NCI-H345 treated with DMSO at 0.1 percent for 48 hours (cell line): ENCODE measurements around the gene BTBD6.
"Not testable (repeated sequence)": the region's sequence is repeated elsewhere in the genome, so short reads cannot be mapped to it uniquely, and the experiment has no call there.

ENCODE experiments used
- DNase-seq: peaks from one replicate; lab custom pipeline; 2025; ENCODE audit not compliant: unreplicated experiment; lab: John Stamatoyannopoulos, UW

The BTBD6 gene

DNA sequence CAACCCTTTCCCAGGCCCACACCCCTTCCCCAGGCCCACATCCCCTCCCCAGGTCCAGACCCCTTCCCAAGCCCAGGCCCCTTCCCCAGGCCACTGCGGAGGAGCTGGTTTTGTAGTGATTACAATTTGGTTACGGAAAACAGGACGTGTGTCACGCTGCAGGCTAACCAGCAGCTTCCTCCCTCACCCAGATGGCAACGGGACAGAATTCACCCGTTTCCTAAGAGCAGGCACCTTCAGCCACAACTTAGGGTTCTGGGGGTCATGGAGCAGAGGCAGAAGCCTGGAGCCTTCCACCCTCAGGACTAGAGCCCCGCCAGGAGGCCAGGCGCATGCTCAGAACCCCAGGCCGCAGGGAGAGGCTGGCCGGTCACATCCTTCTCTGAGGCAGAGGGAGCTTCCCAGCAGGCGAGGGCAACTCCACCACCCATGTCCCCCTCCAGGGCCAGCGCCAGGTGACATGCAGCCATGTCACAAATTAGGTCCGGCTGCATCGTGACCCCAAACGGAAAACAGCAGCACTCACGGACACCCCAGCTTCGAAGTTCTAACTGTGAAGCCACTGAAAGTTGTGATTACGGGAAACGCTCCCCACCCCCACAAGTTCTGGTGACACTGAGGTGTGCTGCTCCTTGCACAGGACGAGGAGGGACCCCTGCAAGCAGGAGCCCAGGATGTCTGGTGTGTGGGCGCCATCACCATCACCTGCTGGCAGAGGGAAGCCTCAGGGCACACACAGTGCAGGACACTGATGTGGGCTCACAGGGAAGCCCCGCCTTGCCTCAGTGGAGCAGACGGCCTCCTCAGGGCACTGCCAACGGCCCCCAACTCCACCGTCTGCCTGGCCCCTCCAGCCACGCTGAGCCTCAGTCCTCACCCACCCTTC lies 44.7 kb downstream of the BTBD6 start:
- no peak for DNase-seq

DNA sequence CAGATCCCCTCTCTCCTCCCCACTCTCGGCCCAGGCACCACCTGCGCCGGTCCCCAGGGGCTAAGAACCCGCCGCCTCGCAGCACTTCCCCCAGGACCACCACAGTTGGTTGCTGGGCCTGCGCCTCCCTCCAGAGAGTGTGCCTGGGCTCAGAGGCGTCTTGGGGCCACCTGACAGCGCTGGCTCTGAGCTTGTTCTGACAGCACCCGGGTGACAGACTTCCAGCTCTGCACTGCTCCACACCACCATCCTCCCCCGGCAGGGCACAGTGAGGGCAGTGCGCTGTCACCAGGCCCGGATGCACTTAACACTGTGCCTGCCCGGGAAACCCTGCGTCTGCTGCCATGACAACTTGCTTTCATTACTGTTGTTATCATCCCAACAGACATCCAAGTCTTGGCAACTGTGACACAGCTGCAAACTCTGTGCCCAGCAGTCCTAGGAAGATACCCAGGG lies 45.8 kb downstream of the BTBD6 start:
- DNase-seq, result no peak

DNA sequence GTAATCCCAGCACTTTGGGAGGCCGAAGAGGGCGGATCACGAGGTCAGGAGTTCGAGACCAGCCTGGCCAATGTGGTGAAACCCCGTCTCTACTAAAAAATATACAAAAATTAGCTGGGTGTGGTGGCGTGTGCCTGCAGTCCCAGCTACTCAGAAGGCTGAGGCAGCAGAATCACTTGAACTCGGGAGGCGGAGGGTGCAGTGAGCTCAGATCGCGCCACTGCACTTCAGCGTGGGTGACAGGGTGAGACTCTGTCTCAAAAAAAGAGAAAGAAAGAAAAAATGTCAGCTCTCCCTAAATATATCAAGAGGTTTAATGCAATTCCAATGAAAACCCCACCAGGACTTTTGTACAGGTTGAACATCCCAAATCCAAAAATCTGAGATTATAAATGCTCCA lies 49.0 kb downstream of the BTBD6 start:
- DNase-seq, result not testable (repeated sequence)

DNA sequence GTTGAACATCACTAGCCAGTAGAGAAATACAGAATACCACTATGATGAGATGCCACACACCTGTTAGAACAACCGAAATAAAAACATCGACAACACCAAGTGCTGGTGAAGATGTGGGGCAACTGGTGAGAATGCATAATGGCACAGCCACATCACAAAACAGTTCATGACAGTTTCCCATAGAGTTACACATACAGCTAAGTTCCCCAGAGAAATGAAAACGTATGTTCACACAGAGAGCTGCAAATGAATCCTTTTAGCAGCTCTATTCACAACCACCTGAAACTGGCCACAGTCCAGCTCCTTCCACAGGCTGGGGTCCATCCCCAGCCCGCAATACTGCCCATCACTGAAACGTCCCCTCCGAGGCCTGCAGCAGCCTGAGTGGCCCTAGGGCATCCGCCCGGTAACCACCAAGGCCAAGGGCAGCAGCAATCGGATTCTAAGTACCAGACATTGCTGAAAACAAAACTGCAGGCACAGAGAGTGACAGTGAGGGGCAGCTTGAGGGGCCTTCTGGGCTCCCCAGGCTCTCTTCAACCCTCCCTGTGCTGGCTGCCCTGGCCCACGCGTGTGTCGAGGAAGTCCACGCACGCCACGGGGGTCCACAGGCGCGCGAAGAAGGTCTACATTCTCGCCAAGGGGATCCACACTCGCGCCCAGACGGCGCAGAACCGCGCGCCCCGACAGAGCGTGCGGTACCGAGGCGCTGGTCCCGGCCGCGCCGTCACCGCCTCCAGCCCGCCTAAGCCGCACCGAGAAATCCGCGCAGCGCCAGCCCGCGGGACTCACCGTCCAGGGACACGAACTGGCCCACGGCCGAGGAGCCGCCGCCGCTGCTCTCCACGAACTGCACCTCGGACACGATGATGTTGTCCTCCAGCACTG lies 51.6 kb downstream of the BTBD6 start:
- no peak for DNase-seq
